GM21381 (cell line): ENCODE data around the gene FIGN.

Experiments
- ATAC-seq: cut with Tn5 transposase; IDR thresholded peaks from one replicate; pipeline ENCODE4 v1.9.1; 2021; ENCODE audit warnings: mild to moderate bottlenecking, moderate library complexity; ENCODE audit not compliant: unreplicated experiment

The FIGN gene

GRCh38 chr2:163735685-163736432, at the start of gene FIGN:
FIGN (minus strand) TSS chr2:163736008; CDS start chr2:163734927, 1,081 bp downstream.
- ATAC-seq: no peak

- no peak for ATAC-seq
Measured at GRCh38 chr2:163785162-163785561, 49.4 kb upstream of the FIGN start.

- no peak for ATAC-seq
Measured at GRCh38 chr2:163779970-163780597, 44.3 kb upstream of the FIGN start.

GRCh38 chr2:163778045-163778781, 42.4 kb upstream of the FIGN start:
- no peak for ATAC-seq

- no peak for ATAC-seq
Measured at GRCh38 chr2:163775304-163775703, 39.5 kb upstream of the FIGN start.

GRCh38 chr2:163774862-163775261, 39.1 kb upstream of the FIGN start:
- no peak for ATAC-seq

- no peak for ATAC-seq
Measured at GRCh38 chr2:163773276-163773675, 37.5 kb upstream of the FIGN start.

GRCh38 chr2:163771596-163771995, 35.8 kb upstream of the FIGN start:
- ATAC-seq: no peak

GRCh38 chr2:163768881-163769695, 33.3 kb upstream of the FIGN start:
- no peak for ATAC-seq

- ATAC-seq: no peak
Measured at GRCh38 chr2:163767097-163767496, 31.3 kb upstream of the FIGN start.

- ATAC-seq: no peak
Measured at GRCh38 chr2:163764566-163764965, 28.8 kb upstream of the FIGN start.

GRCh38 chr2:163759013-163759412, 23.2 kb upstream of the FIGN start:
- no peak for ATAC-seq

GRCh38 chr2:163757814-163758213, 22.0 kb upstream of the FIGN start:
- no peak for ATAC-seq

- ATAC-seq: no peak
Measured at GRCh38 chr2:163756588-163756987, 20.8 kb upstream of the FIGN start.

- no peak for ATAC-seq
Measured at GRCh38 chr2:163755366-163755765, 19.6 kb upstream of the FIGN start.

GRCh38 chr2:163753726-163754125, 17.9 kb upstream of the FIGN start:
- ATAC-seq: no peak

GRCh38 chr2:163752267-163752666, 16.5 kb upstream of the FIGN start:
- ATAC-seq: no peak

- no peak for ATAC-seq
Measured at GRCh38 chr2:163751696-163752095, 15.9 kb upstream of the FIGN start.

GRCh38 chr2:163748420-163748819, 12.6 kb upstream of the FIGN start:
- ATAC-seq: no peak

GRCh38 chr2:163741435-163741834, 5.6 kb upstream of the FIGN start:
- no peak for ATAC-seq

GRCh38 chr2:163737563-163737962, 1.8 kb upstream of the FIGN start:
- no peak for ATAC-seq
